Measurements from ENCODE around the gene NELFE. TPM values are rescaled to one million over a fixed set of nuclear protein-coding genes. Genes with fewer than 3 reads are reported as not detected.

Gene NELFE
- total and polyA plus RNA-seq, 2 of the 13 experiments (the other 11 are each of a cell fraction or from before 2014, with no cell fraction given): 51.3 to 69.8 TPM

DNA sequence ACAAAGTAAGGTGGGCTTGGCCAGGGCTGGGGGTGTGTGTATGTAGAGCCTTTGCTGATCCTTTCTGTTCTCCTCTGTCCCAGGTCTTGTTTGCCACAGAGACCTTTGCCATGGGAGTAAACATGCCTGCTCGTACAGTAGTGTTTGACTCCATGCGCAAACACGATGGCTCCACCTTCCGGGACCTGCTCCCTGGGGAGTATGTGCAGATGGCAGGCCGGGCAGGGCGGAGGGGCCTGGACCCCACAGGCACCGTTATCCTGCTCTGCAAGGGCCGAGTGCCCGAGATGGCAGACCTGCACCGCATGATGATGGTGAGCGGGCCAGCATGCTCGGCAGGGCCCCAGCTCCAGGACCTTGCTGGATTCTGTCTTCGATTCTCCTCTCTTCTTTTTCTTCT is 6.9 kb upstream of the NELFE start (continued):
- TF ChIP-seq RBFOX2 (IDR thresholded peaks at IDR 0.05; ENCODE audit: low read depth, low read length): peak; percentile 49
- TF ChIP-seq, protein P1, sequence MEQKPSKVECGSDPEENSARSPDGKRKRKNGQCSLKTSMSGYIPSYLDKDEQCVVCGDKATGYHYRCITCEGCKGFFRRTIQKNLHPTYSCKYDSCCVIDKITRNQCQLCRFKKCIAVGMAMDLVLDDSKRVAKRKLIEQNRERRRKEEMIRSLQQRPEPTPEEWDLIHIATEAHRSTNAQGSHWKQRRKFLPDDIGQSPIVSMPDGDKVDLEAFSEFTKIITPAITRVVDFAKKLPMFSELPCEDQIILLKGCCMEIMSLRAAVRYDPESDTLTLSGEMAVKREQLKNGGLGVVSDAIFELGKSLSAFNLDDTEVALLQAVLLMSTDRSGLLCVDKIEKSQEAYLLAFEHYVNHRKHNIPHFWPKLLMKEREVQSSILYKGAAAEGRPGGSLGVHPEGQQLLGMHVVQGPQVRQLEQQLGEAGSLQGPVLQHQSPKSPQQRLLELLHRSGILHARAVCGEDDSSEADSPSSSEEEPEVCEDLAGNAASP (CRISPR knock-in tag; IDR thresholded peaks at IDR 0.05; ENCODE audit: borderline replicate concordance): no peak
- TF ChIP-seq DMAP1 (CRISPR knock-in tag; IDR thresholded peaks at IDR 0.05): no peak
- no peak for TF ChIP-seq ZNF292 (CRISPR knock-in tag; IDR thresholded peaks at IDR 0.05; ENCODE audit: borderline replicate concordance, low read depth)
- TF ChIP-seq ZNF615 (CRISPR knock-in tag; IDR thresholded peaks at IDR 0.05; ENCODE audit: borderline replicate concordance): no peak
- no peak for TF ChIP-seq SMAD9 (CRISPR knock-in tag; IDR thresholded peaks at IDR 0.05)
- no peak for TF ChIP-seq SAP130 (CRISPR knock-in tag; IDR thresholded peaks at IDR 0.05; ENCODE audit: low read depth)
- TF ChIP-seq NPAS2 (CRISPR knock-in tag; IDR thresholded peaks at IDR 0.05; ENCODE audit: borderline replicate concordance): no peak
- TF ChIP-seq U2AF2 (IDR thresholded peaks at IDR 0.05; ENCODE audit: low read depth, low read length): 0 out of 2 replicates have a peak, but pooled peaks have one; percentile 31
- TF ChIP-seq, protein P2, sequence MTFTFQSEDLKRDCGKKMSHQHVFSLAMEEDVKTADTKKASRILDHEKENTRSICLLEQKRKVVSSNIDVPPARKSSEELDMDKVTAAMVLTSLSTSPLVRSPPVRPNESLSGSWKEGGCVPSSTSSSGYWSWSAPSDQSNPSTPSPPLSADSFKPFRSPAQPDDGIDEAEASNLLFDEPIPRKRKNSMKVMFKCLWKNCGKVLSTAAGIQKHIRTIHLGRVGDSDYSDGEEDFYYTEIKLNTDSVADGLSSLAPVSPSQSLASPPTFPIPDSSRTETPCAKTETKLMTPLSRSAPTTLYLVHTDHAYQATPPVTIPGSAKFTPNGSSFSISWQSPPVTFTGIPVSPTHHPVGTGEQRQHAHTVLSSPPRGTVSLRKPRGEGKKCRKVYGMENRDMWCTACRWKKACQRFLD (CRISPR knock-in tag; IDR thresholded peaks at IDR 0.05; ENCODE audit: borderline replicate concordance): no peak
- TF ChIP-seq, protein P3, sequence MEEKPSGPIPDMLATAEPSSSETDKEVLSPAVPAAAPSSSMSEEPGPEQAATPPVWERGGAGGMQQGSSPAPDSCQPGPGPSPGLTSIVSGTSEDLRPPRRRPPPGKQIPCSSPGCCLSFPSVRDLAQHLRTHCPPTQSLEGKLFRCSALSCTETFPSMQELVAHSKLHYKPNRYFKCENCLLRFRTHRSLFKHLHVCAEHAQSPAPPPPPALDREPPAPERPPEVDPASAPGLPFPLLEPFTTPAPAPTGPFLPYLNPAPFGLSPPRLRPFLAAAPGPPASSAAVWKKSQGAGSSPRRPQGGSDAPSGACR (CRISPR knock-in tag; IDR thresholded peaks at IDR 0.05): no peak
- TF ChIP-seq AGO2 (optimal IDR thresholded peaks at IDR 0.05; ENCODE audit: low read depth, low read length): peak; percentile 54
- no peak for TF ChIP-seq MXI1 (IDR thresholded peaks at IDR 0.05; ENCODE audit: borderline replicate concordance, low read depth, low read length)
- no peak for TF ChIP-seq SRSF4 (IDR thresholded peaks at IDR 0.05; ENCODE audit: low read depth, low read length, poor library complexity, severe bottlenecking)
- TF ChIP-seq, protein P4, sequence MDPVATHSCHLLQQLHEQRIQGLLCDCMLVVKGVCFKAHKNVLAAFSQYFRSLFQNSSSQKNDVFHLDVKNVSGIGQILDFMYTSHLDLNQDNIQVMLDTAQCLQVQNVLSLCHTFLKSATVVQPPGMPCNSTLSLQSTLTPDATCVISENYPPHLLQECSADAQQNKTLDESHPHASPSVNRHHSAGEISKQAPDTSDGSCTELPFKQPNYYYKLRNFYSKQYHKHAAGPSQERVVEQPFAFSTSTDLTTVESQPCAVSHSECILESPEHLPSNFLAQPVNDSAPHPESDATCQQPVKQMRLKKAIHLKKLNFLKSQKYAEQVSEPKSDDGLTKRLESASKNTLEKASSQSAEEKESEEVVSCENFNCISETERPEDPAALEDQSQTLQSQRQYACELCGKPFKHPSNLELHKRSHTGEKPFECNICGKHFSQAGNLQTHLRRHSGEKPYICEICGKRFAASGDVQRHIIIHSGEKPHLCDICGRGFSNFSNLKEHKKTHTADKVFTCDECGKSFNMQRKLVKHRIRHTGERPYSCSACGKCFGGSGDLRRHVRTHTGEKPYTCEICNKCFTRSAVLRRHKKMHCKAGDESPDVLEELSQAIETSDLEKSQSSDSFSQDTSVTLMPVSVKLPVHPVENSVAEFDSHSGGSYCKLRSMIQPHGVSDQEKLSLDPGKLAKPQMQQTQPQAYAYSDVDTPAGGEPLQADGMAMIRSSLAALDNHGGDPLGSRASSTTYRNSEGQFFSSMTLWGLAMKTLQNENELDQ (CRISPR knock-in tag; IDR thresholded peaks at IDR 0.05; ENCODE audit: borderline replicate concordance): no peak
- no peak for TF ChIP-seq ZFY (CRISPR knock-in tag; IDR thresholded peaks at IDR 0.05)
- TF ChIP-seq, protein P5, sequence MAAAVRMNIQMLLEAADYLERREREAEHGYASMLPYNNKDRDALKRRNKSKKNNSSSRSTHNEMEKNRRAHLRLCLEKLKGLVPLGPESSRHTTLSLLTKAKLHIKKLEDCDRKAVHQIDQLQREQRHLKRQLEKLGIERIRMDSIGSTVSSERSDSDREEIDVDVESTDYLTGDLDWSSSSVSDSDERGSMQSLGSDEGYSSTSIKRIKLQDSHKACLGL (CRISPR knock-in tag; IDR thresholded peaks at IDR 0.05): no peak
